Measurements from ENCODE around the gene GOLGA6L7. TPM values are rescaled to one million over a fixed set of nuclear protein-coding genes. Genes with fewer than 3 reads are reported as not detected.

Gene GOLGA6L7
- total RNA-seq, 4 donors from 2014 or later, result not detected

- in situ Hi-C loops (cut with MboI; ENCODE audit: low pct_ligation_motif_present in 1 of 4, low pct_unique_long_range_greater_than_20kb in 1 of 4, low sequenced_read_pairs in 3 of 4) (no loop called here), intact Hi-C loops (cut with DNase I; ENCODE audit: low total_unique reads) (no loop called here)
- H3K27ac ChIP-seq, result no peak overlapping the region
- H3K4me3 ChIP-seq, result no peak overlapping the region
- H3K27me3 ChIP-seq, result no peaks in the 10 kb centered on the region
- no peaks in the 10 kb centered on the region for H3K36me3 ChIP-seq
- no peaks in the 10 kb centered on the region for H3K9me3 ChIP-seq
- no peak for TF ChIP-seq POLR2A (IDR thresholded peaks at IDR 0.05)
- TF ChIP-seq POLR2AphosphoS5 (IDR thresholded peaks at IDR 0.05), result no peak
- TF ChIP-seq EP300 (IDR thresholded peaks at IDR 0.05; ENCODE audit: low read depth), result no peak
- no peak for TF ChIP-seq CTCF (IDR thresholded peaks at IDR 0.05)
- DNase-seq, result no peak
- no peaks in the 10 kb centered on the region for H3K4me1 ChIP-seq
- WGBS, 2 donors (ENCODE audit: low coverage in 1 of 2), result 92 to 95% methylated on average over 4 to 13 of the region's 13 CpGs
These were observed 46.7 kb upstream of the GOLGA6L7 start for GRCh38 chr15:28895146-28895545.

- DNase-seq, result no peak
These were observed 46.2 kb upstream of the GOLGA6L7 start for GRCh38 chr15:28894631-28895030.

GRCh38 chr15:28892789-28893610, 44.6 kb upstream of the GOLGA6L7 start:
- H3K27ac ChIP-seq, result no peak overlapping the region
- TF ChIP-seq CTCF (IDR thresholded peaks at IDR 0.05), result no peak
- TF ChIP-seq EP300 (IDR thresholded peaks at IDR 0.05; ENCODE audit: low read depth), result no peak
- TF ChIP-seq POLR2A (IDR thresholded peaks at IDR 0.05), result no peak
- no peak for TF ChIP-seq POLR2AphosphoS5 (IDR thresholded peaks at IDR 0.05)
- no peaks in the 10 kb centered on the region for H3K9me3 ChIP-seq
- WGBS, 2 donors (ENCODE audit: low coverage in 1 of 2), result 47% methylated on average over 12 of the region's 12 CpGs; no CpG with 5 or more reads in 1 of the 2 donors
- H3K36me3 ChIP-seq, result no peaks in the 10 kb centered on the region
- intact Hi-C loops (cut with DNase I; ENCODE audit: low total_unique reads) (no loop called here), in situ Hi-C loops (cut with MboI; ENCODE audit: low pct_ligation_motif_present in 1 of 4, low pct_unique_long_range_greater_than_20kb in 1 of 4, low sequenced_read_pairs in 3 of 4) (no loop called here)
- no peaks in the 10 kb centered on the region for H3K27me3 ChIP-seq
- no peak overlapping the region for H3K4me3 ChIP-seq
- no peak for DNase-seq
- H3K4me1 ChIP-seq, result no peaks in the 10 kb centered on the region

More at GRCh38 chr15:28894631-28895030, 46.2 kb upstream of the GOLGA6L7 start:
- Histone ChIP-seq H3K27me3 (no peaks in the 10 kb centered on the region), H3K27ac (no peak overlapping the region), H3K36me3 (no peaks in the 10 kb centered on the region), H3K9me3 (no peaks in the 10 kb centered on the region), H3K4me3 (no peak overlapping the region), H3K4me1 (no peaks in the 10 kb centered on the region)
- WGBS, 2 donors (ENCODE audit: low coverage in 1 of 2), result 92 to 95% methylated on average over 4 to 13 of the region's 13 CpGs
- intact Hi-C loops (cut with DNase I; ENCODE audit: low total_unique reads) (no loop called here), in situ Hi-C loops (cut with MboI; ENCODE audit: low pct_ligation_motif_present in 1 of 4, low pct_unique_long_range_greater_than_20kb in 1 of 4, low sequenced_read_pairs in 3 of 4) (no loop called here)
- no peak for TF ChIP-seq CTCF (IDR thresholded peaks at IDR 0.05)
- no peak for TF ChIP-seq EP300 (IDR thresholded peaks at IDR 0.05; ENCODE audit: low read depth)
- TF ChIP-seq POLR2AphosphoS5 (IDR thresholded peaks at IDR 0.05), result no peak
- no peak for TF ChIP-seq POLR2A (IDR thresholded peaks at IDR 0.05)

GRCh38 chr15:28891588-28891987, 43.1 kb upstream of the GOLGA6L7 start:
- Histone ChIP-seq H3K27ac (no peak overlapping the region), H3K9me3 (no peaks in the 10 kb centered on the region), H3K4me3 (no peak overlapping the region), H3K4me1 (peaks cover 0 to 3% (median 1%) of the 10 kb centered on the region in 4 donors), H3K27me3 (peaks cover 12% of the 10 kb centered on the region), H3K36me3 (no peaks in the 10 kb centered on the region)
- no peak for TF ChIP-seq POLR2AphosphoS5 (IDR thresholded peaks at IDR 0.05)
- no peak for TF ChIP-seq POLR2A (IDR thresholded peaks at IDR 0.05)
- TF ChIP-seq EP300 (IDR thresholded peaks at IDR 0.05; ENCODE audit: low read depth), result no peak
- TF ChIP-seq CTCF (IDR thresholded peaks at IDR 0.05), result no peak
- no peak for DNase-seq
- in situ Hi-C loops (cut with MboI; ENCODE audit: low pct_ligation_motif_present in 1 of 4, low pct_unique_long_range_greater_than_20kb in 1 of 4, low sequenced_read_pairs in 3 of 4), result no loop called here
- WGBS, 2 donors (ENCODE audit: low coverage in 1 of 2), result 88 to 96% methylated on average over 5 to 6 of the region's 6 CpGs
- intact Hi-C loops (cut with DNase I; ENCODE audit: low total_unique reads), result no loop called here

All from transverse colon (tissue), 4 donors.